NT2/D1 (cell line): Measurements from ENCODE around the gene KIAA0513.

Source experiments
- DNase-seq: peaks from one replicate; pipeline ENCODE4 v3.0.0-alpha.2; 2011; ENCODE audit warnings: low read depth, low spot score
- H3K27me3 ChIP-seq: 2 replicates; pipeline ENCODE4 v1.6.0; 2011; ENCODE audit warnings: mild to moderate bottlenecking; ENCODE audit not compliant: insufficient read length, insufficient read depth
- H3K36me3 ChIP-seq: 2 replicates; pipeline ENCODE4 v1.6.1; 2011; ENCODE audit warnings: mild to moderate bottlenecking, low read length, mixed read lengths; ENCODE audit not compliant: insufficient read depth, insufficient read length
- H3K4me1 ChIP-seq: 2 replicates; pipeline ENCODE4 v1.5.1; 2011; ENCODE audit not compliant: insufficient read depth, insufficient read length
- H3K4me3 ChIP-seq: 2 replicates; pipeline ENCODE4 v1.5.1; 2011; ENCODE audit warnings: low read depth; ENCODE audit not compliant: insufficient read length
- H3K9ac ChIP-seq: 2 replicates; pipeline ENCODE4 v1.6.0; 2011; ENCODE audit warnings: low read depth; ENCODE audit not compliant: insufficient read length
- H3K9me3 ChIP-seq: 2 replicates; pipeline ENCODE4 v1.5.1; 2011; ENCODE audit warnings: mild to moderate bottlenecking, low read length; ENCODE audit not compliant: insufficient read depth
- SUZ12 ChIP-seq: IDR thresholded peaks from 2 replicates; pipeline ENCODE4 v1.6.1; 2011; ENCODE audit not compliant: insufficient read length, insufficient read depth; ENCODE audit errors: extremely low read depth
- YY1 ChIP-seq: IDR thresholded peaks from 2 replicates; pipeline ENCODE4 v1.6.1; 2011; ENCODE audit not compliant: insufficient read length, insufficient read depth
- ZNF274 ChIP-seq: IDR thresholded peaks from 2 replicates; pipeline ENCODE4 v1.6.1; 2011; ENCODE audit warnings: mild to moderate bottlenecking, low read depth, low read length

The KIAA0513 gene

GRCh38 chr16:85058909-85059308, 31.3 kb downstream of the KIAA0513 start:
- TF ChIP-seq ZNF274 (no peak), SUZ12 (no peak), YY1 (no peak)
- Histone ChIP-seq H3K9ac (no peak overlapping the region), H3K27me3 (no peaks in the 10 kb centered on the region), H3K9me3 (no peaks in the 10 kb centered on the region), H3K4me3 (no peak overlapping the region), H3K36me3 (no peaks in the 10 kb centered on the region), H3K4me1 (peaks cover 26% of the 10 kb centered on the region)
- no peak for DNase-seq

- no peaks in the 10 kb centered on the region for H3K9me3 ChIP-seq
- DNase-seq = no peak
- H3K27me3 ChIP-seq = no peaks in the 10 kb centered on the region
- no peak overlapping the region for H3K4me3 ChIP-seq
- no peaks in the 10 kb centered on the region for H3K36me3 ChIP-seq
- H3K4me1 ChIP-seq = peaks cover 17% of the 10 kb centered on the region
- TF ChIP-seq SUZ12 (no peak), ZNF274 (no peak), YY1 (no peak)
- H3K9ac ChIP-seq = no peak overlapping the region
These were observed 34.0 kb downstream of the KIAA0513 start for GRCh38 chr16:85061566-85061965.

GRCh38 chr16:85062323-85062722, 34.7 kb downstream of the KIAA0513 start:
- TF ChIP-seq ZNF274 = no peak
- no peak for DNase-seq
- peaks cover 6% of the 10 kb centered on the region for H3K36me3 ChIP-seq
- peaks cover 16% of the 10 kb centered on the region for H3K4me1 ChIP-seq
- H3K4me3 ChIP-seq = no peak overlapping the region
- H3K9me3 ChIP-seq = no peaks in the 10 kb centered on the region
- no peak overlapping the region for H3K9ac ChIP-seq
- H3K27me3 ChIP-seq = no peaks in the 10 kb centered on the region

GRCh38 chr16:85062845-85063244, 35.2 kb downstream of the KIAA0513 start:
- Histone ChIP-seq H3K36me3 (peaks cover 9% of the 10 kb centered on the region), H3K4me1 (peaks cover 15% of the 10 kb centered on the region), H3K4me3 (no peak overlapping the region), H3K27me3 (no peaks in the 10 kb centered on the region), H3K9ac (peak overlapping the region; percentile 45), H3K9me3 (no peaks in the 10 kb centered on the region)
- DNase-seq = no peak
- no peak for TF ChIP-seq SUZ12
- TF ChIP-seq YY1 = no peak
- no peak for TF ChIP-seq ZNF274

- DNase-seq = no peak
- no peak overlapping the region for H3K4me3 ChIP-seq
- H3K27me3 ChIP-seq = no peaks in the 10 kb centered on the region
- H3K36me3 ChIP-seq = peaks cover 16% of the 10 kb centered on the region
- no peak overlapping the region for H3K9ac ChIP-seq
- H3K9me3 ChIP-seq = no peaks in the 10 kb centered on the region
- peaks cover 15% of the 10 kb centered on the region for H3K4me1 ChIP-seq
- TF ChIP-seq YY1 (no peak), ZNF274 (no peak), SUZ12 (no peak)
These were observed 36.6 kb downstream of the KIAA0513 start for GRCh38 chr16:85064186-85064585.

DNA sequence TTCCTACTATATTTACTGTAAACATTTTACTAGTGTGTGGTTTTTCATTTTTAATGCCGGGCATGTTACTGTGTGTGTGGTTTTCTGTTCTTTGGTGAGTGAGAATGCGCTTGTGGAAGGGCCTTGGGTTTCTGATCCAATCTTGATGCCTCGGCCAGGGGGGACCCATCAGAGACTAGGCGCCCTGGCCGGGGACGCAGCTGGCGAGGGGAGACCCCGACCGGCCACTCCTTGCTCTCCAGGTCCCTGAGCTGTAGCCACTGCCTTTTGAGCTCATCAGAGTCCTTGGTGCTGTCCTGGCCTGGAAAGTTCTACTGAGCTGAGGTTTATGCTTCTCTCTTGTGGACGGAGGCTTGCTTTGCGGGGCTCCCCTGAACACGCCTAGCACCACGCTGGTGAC, 37.5 kb downstream of the KIAA0513 start:
- Histone ChIP-seq H3K36me3 (peaks cover 21% of the 10 kb centered on the region), H3K4me3 (no peak overlapping the region), H3K9ac (no peak overlapping the region), H3K9me3 (no peaks in the 10 kb centered on the region), H3K4me1 (peaks cover 15% of the 10 kb centered on the region), H3K27me3 (no peaks in the 10 kb centered on the region)
- no peak for DNase-seq
- TF ChIP-seq SUZ12 (no peak), YY1 (no peak), ZNF274 (no peak)

DNA sequence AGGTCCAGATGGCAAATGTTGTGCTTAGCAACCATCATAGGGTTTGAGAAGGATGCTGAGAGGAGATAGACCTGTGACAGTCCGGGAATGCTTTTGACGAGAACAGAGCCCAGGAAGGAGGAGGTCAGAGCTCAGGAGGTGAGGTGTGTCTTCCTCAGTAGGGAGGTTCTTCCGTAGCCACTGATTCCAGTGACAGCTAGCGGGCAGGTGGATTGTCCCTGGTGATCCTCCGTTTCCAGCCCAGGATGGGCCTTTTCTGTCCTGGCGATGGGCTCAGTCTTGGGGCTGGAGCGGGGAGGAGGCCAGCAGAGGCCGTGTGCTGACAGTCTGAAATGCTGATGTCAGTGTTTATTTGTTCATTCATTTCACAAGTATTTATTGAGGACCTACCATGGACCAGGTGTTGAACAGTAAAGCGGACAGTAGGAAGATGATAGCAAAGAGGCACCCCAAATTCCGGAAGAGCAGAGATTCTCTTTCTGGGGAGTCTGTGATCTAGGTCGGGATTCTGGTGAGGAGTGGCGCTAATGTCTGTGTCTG, 38.8 kb downstream of the KIAA0513 start:
- Histone ChIP-seq H3K9me3 (no peaks in the 10 kb centered on the region), H3K4me3 (no peak overlapping the region), H3K4me1 (peaks cover 14% of the 10 kb centered on the region), H3K27me3 (no peaks in the 10 kb centered on the region), H3K36me3 (peaks cover 29% of the 10 kb centered on the region), H3K9ac (no peak overlapping the region)
- no peak for TF ChIP-seq YY1
- TF ChIP-seq SUZ12 = no peak
- no peak for TF ChIP-seq ZNF274
- no peak for DNase-seq

DNA sequence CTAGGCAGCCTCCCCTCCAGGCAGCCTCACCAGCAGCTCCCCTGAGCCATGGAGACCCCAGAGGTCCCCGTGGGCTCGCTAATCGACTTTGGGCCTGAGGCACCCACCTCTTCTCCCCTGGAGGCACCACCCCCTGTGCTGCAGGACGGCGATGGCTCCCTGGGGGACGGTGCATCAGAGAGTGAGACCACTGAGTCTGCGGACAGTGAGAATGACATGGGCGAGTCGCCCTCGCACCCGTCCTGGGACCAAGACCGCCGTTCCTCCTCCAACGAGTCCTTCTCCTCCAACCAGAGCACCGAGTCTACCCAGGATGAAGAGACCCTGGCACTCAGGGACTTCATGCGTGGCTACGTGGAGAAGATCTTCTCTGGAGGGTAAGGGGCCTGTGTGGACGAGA, 39.4 kb downstream of the KIAA0513 start:
- DNase-seq = no peak
- Histone ChIP-seq H3K36me3 (peaks cover 29% of the 10 kb centered on the region), H3K27me3 (no peaks in the 10 kb centered on the region), H3K4me1 (peaks cover 9% of the 10 kb centered on the region), H3K9ac (no peak overlapping the region), H3K9me3 (no peaks in the 10 kb centered on the region), H3K4me3 (no peak overlapping the region)
- TF ChIP-seq SUZ12 = no peak
